ENCODE measurements around the gene PAN3.

The PAN3 gene

GRCh38 chr13:28339419-28339818 is 201.1 kb downstream of the PAN3 start:
- DNase-seq (ENCODE audit: extremely low spot score): no peak
- TF ChIP-seq LEF1 (IDR thresholded peaks at IDR 0.05; ENCODE audit: borderline replicate concordance) (no peak), NFRKB (IDR thresholded peaks at IDR 0.05) (no peak), HDGF (IDR thresholded peaks at IDR 0.05; ENCODE audit: borderline replicate concordance) (no peak), CTBP1 (IDR thresholded peaks at IDR 0.05; ENCODE audit: borderline replicate concordance) (no peak), ARNT (IDR thresholded peaks at IDR 0.05) (no peak), ELF4 (IDR thresholded peaks at IDR 0.05) (no peak), ZNF384 (IDR thresholded peaks at IDR 0.05) (no peak), SUZ12 (IDR thresholded peaks at IDR 0.05) (no peak), TARDBP (IDR thresholded peaks at IDR 0.05) (no peak), L3MBTL2 (conservative IDR thresholded peaks at IDR 0.05) (no peak), FOXA1 (IDR thresholded peaks at IDR 0.05) (no peak), FOXK2 (IDR thresholded peaks at IDR 0.05) (no peak)
- CTCF ChIA-PET: no interaction called here
- POLR2A ChIA-PET: no interaction called here

GRCh38 chr13:28340272-28340793 is 202.0 kb downstream of the PAN3 start:
- TF ChIP-seq HDGF (IDR thresholded peaks at IDR 0.05; ENCODE audit: borderline replicate concordance): no peak
- no peak for TF ChIP-seq FOXK2 (IDR thresholded peaks at IDR 0.05)
- TF ChIP-seq SUZ12 (IDR thresholded peaks at IDR 0.05): no peak
- no peak for TF ChIP-seq ARNT (IDR thresholded peaks at IDR 0.05)
- no peak for TF ChIP-seq NFRKB (IDR thresholded peaks at IDR 0.05)
- TF ChIP-seq BHLHE40 (IDR thresholded peaks at IDR 0.05; ENCODE audit: borderline replicate concordance): no peak
- TF ChIP-seq LEF1 (IDR thresholded peaks at IDR 0.05; ENCODE audit: borderline replicate concordance): no peak
- TF ChIP-seq SP1 (IDR thresholded peaks at IDR 0.05): no peak
- TF ChIP-seq TARDBP (IDR thresholded peaks at IDR 0.05): no peak
- no peak for TF ChIP-seq FOXA1 (IDR thresholded peaks at IDR 0.05)
- TF ChIP-seq PKNOX1 (IDR thresholded peaks at IDR 0.05): no peak
- TF ChIP-seq ZNF384 (IDR thresholded peaks at IDR 0.05): no peak
- TF ChIP-seq CTBP1 (IDR thresholded peaks at IDR 0.05; ENCODE audit: borderline replicate concordance): no peak
- no peak for TF ChIP-seq L3MBTL2 (conservative IDR thresholded peaks at IDR 0.05)
- no peak for TF ChIP-seq ELF4 (IDR thresholded peaks at IDR 0.05)
- POLR2A ChIA-PET: no interaction called here
- CTCF ChIA-PET: no interaction called here
- DNase-seq (ENCODE audit: extremely low spot score): no peak

GRCh38 chr13:28342251-28342650 is 203.9 kb downstream of the PAN3 start:
- POLR2A ChIA-PET: no interaction called here
- TF ChIP-seq FOXA1 (IDR thresholded peaks at IDR 0.05) (no peak), SUZ12 (IDR thresholded peaks at IDR 0.05) (no peak), FOXM1 (IDR thresholded peaks at IDR 0.05; ENCODE audit: borderline replicate concordance) (no peak), ZNF384 (IDR thresholded peaks at IDR 0.05) (no peak), ELF4 (IDR thresholded peaks at IDR 0.05) (no peak), ARNT (IDR thresholded peaks at IDR 0.05) (no peak), L3MBTL2 (conservative IDR thresholded peaks at IDR 0.05) (no peak), FOXK2 (IDR thresholded peaks at IDR 0.05) (no peak), HDGF (IDR thresholded peaks at IDR 0.05; ENCODE audit: borderline replicate concordance) (no peak), TARDBP (IDR thresholded peaks at IDR 0.05) (no peak), NFRKB (IDR thresholded peaks at IDR 0.05) (no peak), BHLHE40 (IDR thresholded peaks at IDR 0.05; ENCODE audit: borderline replicate concordance) (no peak)
- CTCF ChIA-PET: no interaction called here
- no peak for DNase-seq (ENCODE audit: extremely low spot score)

GRCh38 chr13:28344163-28344562 is 205.8 kb downstream of the PAN3 start:
- ChIA-PET POLR2A (no interaction called here), CTCF (no interaction called here)
- TF ChIP-seq NFRKB (IDR thresholded peaks at IDR 0.05) (no peak), FOXA1 (IDR thresholded peaks at IDR 0.05) (no peak), HDGF (IDR thresholded peaks at IDR 0.05; ENCODE audit: borderline replicate concordance) (no peak), TARDBP (IDR thresholded peaks at IDR 0.05) (no peak), L3MBTL2 (conservative IDR thresholded peaks at IDR 0.05) (no peak), CTBP1 (IDR thresholded peaks at IDR 0.05; ENCODE audit: borderline replicate concordance) (no peak), FOXM1 (IDR thresholded peaks at IDR 0.05; ENCODE audit: borderline replicate concordance) (no peak), ELF4 (IDR thresholded peaks at IDR 0.05) (no peak), BHLHE40 (IDR thresholded peaks at IDR 0.05; ENCODE audit: borderline replicate concordance) (no peak)
- no peak for DNase-seq (ENCODE audit: extremely low spot score)
